Activated T-helper 17 cell treated with anti-CD3 and anti-CD28 coated beads, Interleukin-2, amount 50 U/mL, for 72 hours (primary cell): ENCODE measurements around the gene MPI. TPM values are rescaled to one million over a fixed set of nuclear protein-coding genes. Genes with fewer than 3 reads are reported as not detected.

Experiments
- total RNA-seq, 2 donors: library from RNA; stranded (reverse); gene quantifications; one replicate each; pipeline ENCODE4 v1.2.3, GENCODE V29; 2022

MPI gene
- total RNA-seq, 2 donors from 2014 or later, result 51.8 to 98.5 TPM

Other genes starting within 250 kb of the MPI start
- 10 to 100 TPM; 47.9 to 56.0 TPM for gene EDC3, start 194.0 kb upstream of the MPI start, total RNA-seq
- gene CYP1A1, start 164.5 kb upstream of the MPI start, total RNA-seq, result 10 to 100 TPM in 1 of 2 donors, 1 to 10 TPM in 1; 3.3 to 11.4 TPM
- not detected for gene CYP1A2, start 141.2 kb upstream of the MPI start, total RNA-seq
- 100 to 1,000 TPM; 176 to 316 TPM for gene CSK, start 108.0 kb upstream of the MPI start, total RNA-seq
- gene LMAN1L, start 77.2 kb upstream of the MPI start, total RNA-seq, result 1 to 10 TPM in 1 of 2 donors, under 1 TPM in 1; 0.82 to 1.6 TPM
- under 1 TPM; 0.15 to 0.19 TPM for gene CPLX3, start 63.4 kb upstream of the MPI start, total RNA-seq
- gene ULK3, start 46.9 kb upstream of the MPI start, total RNA-seq, result 10 to 100 TPM; 44.1 to 46.7 TPM
- gene SCAMP2, start 16.7 kb upstream of the MPI start, total RNA-seq, result 100 to 1,000 TPM in 1 of 2 donors, 10 to 100 TPM in 1; 87.1 to 111 TPM
- gene FAM219B, start 16.8 kb downstream of the MPI start, total RNA-seq, result 10 to 100 TPM; 65.6 to 98.3 TPM
- 100 to 1,000 TPM; 242 to 337 TPM for gene COX5A, start 48.0 kb downstream of the MPI start, total RNA-seq
- gene RPP25, start 66.7 kb downstream of the MPI start, total RNA-seq, result 1 to 10 TPM; 2.4 to 9.6 TPM
- gene SCAMP5, start 105.5 kb downstream of the MPI start, total RNA-seq, result 1 to 10 TPM; 5.1 to 5.3 TPM
- 10 to 100 TPM; 24.2 to 27.5 TPM for gene PPCDC, start 133.5 kb downstream of the MPI start, total RNA-seq